Measurements from ENCODE around the gene GRID1. TPM values are rescaled to one million over a fixed set of nuclear protein-coding genes. Genes with fewer than 3 reads are reported as not detected.

GRID1 gene
- total RNA-seq, 1 experiment from 2014 or later, result not detected

DNA sequence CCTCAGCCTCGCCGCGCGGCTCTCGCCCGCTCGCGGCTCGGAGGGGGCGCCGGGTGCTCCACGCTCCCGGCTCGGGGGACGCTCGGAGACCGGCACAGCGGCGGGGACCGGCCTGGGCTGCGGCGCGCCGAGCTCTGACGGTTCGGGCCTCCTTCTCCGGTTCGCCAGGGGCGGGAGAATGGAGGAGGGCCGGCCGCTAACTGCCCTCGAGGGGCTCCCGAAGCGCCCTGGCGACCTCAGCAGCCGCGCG, 232 bp upstream of the GRID1 start:
- H4K20me1 ChIP-seq (ENCODE audit: low read length), result no peaks in the 10 kb centered on the region
- H3K27me3 ChIP-seq (ENCODE audit: low read length), result peaks cover 38% of the 10 kb centered on the region
- intact Hi-C loops (cut with micrococcal nuclease), result no loop called here
- DNase-seq, result no peak
- 0 out of 2 replicates have a peak overlapping the region, but pooled peaks have one; percentile 22 for H3K4me2 ChIP-seq (ENCODE audit: low read length)
- POLR2A ChIA-PET (ENCODE audit: unreplicated experiment), result no interaction called here
- no peaks in the 10 kb centered on the region for H3K4me1 ChIP-seq (ENCODE audit: insufficient read depth, low read length)
- H3K9me3 ChIP-seq (ENCODE audit: low read length), result no peaks in the 10 kb centered on the region
- H3F3A ChIP-seq (ENCODE audit: low read length, unreplicated experiment), result no peaks in the 10 kb centered on the region
- ATAC-seq, result no peak
- CTCF ChIA-PET, result no interaction called here
- no peak overlapping the region for H3K27ac ChIP-seq (ENCODE audit: low read length)
- H3K36me3 ChIP-seq (ENCODE audit: low read depth, low read length), result no peaks in the 10 kb centered on the region
- no peaks in the 10 kb centered on the region for H3K79me2 ChIP-seq (ENCODE audit: low read length)
- no peak overlapping the region for H3K9ac ChIP-seq (ENCODE audit: low read length)
- no TSS peak for BruUV-seq (replicated peaks)
- TF ChIP-seq CTCF (conservative IDR thresholded peaks at IDR 0.05; ENCODE audit: low read depth, low read length), result no peak
- no peak; the same call in 1 of the 2 replicates for TF ChIP-seq EZH2phosphoT487 (IDR thresholded peaks at IDR 0.05; ENCODE audit: borderline replicate concordance, low read length)
- TF ChIP-seq EZH2 (IDR thresholded peaks at IDR 0.05; ENCODE audit: low read length, unreplicated experiment), result no peak
- no peak overlapping the region for H2AFZ ChIP-seq (ENCODE audit: low read length)
- no peaks in the 10 kb centered on the region for H3K9me2 ChIP-seq (replicated peaks; ENCODE audit: low read length)
- no peak overlapping the region for H3K4me3 ChIP-seq (ENCODE audit: low read length)

GRCh38 chr10:86365346-86366032, 1.1 kb downstream of the GRID1 start:
- no peak overlapping the region; the same call in 1 of the 2 replicates for H3K4me2 ChIP-seq (ENCODE audit: low read length)
- TF ChIP-seq CTCF (conservative IDR thresholded peaks at IDR 0.05; ENCODE audit: low read depth, low read length) (no peak), EZH2 (IDR thresholded peaks at IDR 0.05; ENCODE audit: low read length, unreplicated experiment) (no peak), EZH2phosphoT487 (IDR thresholded peaks at IDR 0.05; ENCODE audit: borderline replicate concordance, low read length) (no peak)
- H3K79me2 ChIP-seq (ENCODE audit: low read length), result no peaks in the 10 kb centered on the region
- ChIA-PET POLR2A (ENCODE audit: unreplicated experiment) (no interaction called here), CTCF (no interaction called here)
- H2AFZ ChIP-seq (ENCODE audit: low read length), result no peak overlapping the region
- DNase-seq (no peak), ATAC-seq (no peak)
- H3K27me3 ChIP-seq (ENCODE audit: low read length), result peaks cover 38% of the 10 kb centered on the region
- no peaks in the 10 kb centered on the region for H3K36me3 ChIP-seq (ENCODE audit: low read depth, low read length)
- no peaks in the 10 kb centered on the region for H4K20me1 ChIP-seq (ENCODE audit: low read length)
- no peak overlapping the region for H3K9ac ChIP-seq (ENCODE audit: low read length)
- H3K4me1 ChIP-seq (ENCODE audit: insufficient read depth, low read length), result no peaks in the 10 kb centered on the region
- no peak overlapping the region for H3K4me3 ChIP-seq (ENCODE audit: low read length)
- BruUV-seq (replicated peaks), result no TSS peak
- H3K27ac ChIP-seq (ENCODE audit: low read length), result no peak overlapping the region
- intact Hi-C loops (cut with micrococcal nuclease), result no loop called here
- no peaks in the 10 kb centered on the region for H3K9me3 ChIP-seq (ENCODE audit: low read length)
- no peaks in the 10 kb centered on the region for H3K9me2 ChIP-seq (replicated peaks; ENCODE audit: low read length)
- no peaks in the 10 kb centered on the region for H3F3A ChIP-seq (ENCODE audit: low read length, unreplicated experiment)

DNA sequence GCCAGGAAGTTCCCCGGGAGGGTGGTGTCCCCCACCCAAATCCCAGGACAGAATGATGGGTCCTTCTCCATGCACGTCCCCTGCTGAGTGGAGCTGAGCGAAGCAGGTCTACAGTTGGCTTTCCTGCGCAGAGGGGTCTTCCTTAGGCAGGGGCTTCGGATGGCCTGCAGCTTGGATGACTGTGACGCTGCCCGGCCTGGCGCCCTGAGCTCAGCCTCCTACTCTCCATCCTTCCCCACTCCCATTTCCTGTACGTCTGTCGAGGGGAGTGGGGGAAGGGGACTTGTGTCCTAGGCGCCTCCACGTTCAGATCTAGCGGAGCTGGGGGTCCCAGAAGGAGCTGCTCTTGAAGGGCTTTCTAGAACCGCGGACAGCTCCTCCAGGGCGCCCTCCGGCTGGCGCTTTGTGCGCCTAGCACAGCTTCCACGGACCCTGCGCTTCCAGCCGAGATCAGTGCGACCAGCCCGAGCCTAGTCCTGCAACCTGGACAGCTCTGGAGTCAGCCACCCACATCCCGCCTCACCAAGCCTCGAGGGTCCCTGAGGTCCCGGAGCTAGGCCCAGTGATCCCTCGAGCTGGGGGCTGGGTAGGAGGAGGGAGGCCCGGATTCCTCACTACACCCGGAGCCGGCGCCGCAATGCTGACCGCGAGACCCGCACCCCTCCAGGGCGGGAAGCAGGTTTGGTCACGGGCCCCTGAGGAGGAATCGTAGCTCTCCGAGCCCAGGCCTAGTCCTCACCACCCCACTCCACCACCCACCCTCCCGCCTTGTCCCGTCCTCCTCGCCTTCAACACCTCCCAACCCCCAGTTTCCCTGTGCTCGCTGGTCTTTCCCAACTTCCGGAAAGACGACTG, 1.9 kb downstream of the GRID1 start:
- H2AFZ ChIP-seq (ENCODE audit: low read length), result no peak overlapping the region
- DNase-seq (no peak), ATAC-seq (no peak)
- TF ChIP-seq EZH2phosphoT487 (IDR thresholded peaks at IDR 0.05; ENCODE audit: borderline replicate concordance, low read length), result no peak
- no peak for TF ChIP-seq EZH2 (IDR thresholded peaks at IDR 0.05; ENCODE audit: low read length, unreplicated experiment)
- TF ChIP-seq CTCF (conservative IDR thresholded peaks at IDR 0.05; ENCODE audit: low read depth, low read length), result no peak
- intact Hi-C loops (cut with micrococcal nuclease), result no loop called here
- peaks cover 38% of the 10 kb centered on the region for H3K27me3 ChIP-seq (ENCODE audit: low read length)
- H4K20me1 ChIP-seq (ENCODE audit: low read length), result no peaks in the 10 kb centered on the region
- H3K4me2 ChIP-seq (ENCODE audit: low read length), result no peak overlapping the region
- H3K9ac ChIP-seq (ENCODE audit: low read length), result no peak overlapping the region
- H3K9me2 ChIP-seq (replicated peaks; ENCODE audit: low read length), result no peaks in the 10 kb centered on the region
- POLR2A ChIA-PET (ENCODE audit: unreplicated experiment), result no interaction called here
- H3K9me3 ChIP-seq (ENCODE audit: low read length), result no peaks in the 10 kb centered on the region
- no TSS peak for BruUV-seq (replicated peaks)
- H3K4me1 ChIP-seq (ENCODE audit: insufficient read depth, low read length), result no peaks in the 10 kb centered on the region
- CTCF ChIA-PET, result no interaction called here
- no peaks in the 10 kb centered on the region for H3K36me3 ChIP-seq (ENCODE audit: low read depth, low read length)
- H3F3A ChIP-seq (ENCODE audit: low read length, unreplicated experiment), result no peaks in the 10 kb centered on the region
- no peak overlapping the region for H3K27ac ChIP-seq (ENCODE audit: low read length)
- H3K79me2 ChIP-seq (ENCODE audit: low read length), result no peaks in the 10 kb centered on the region
- H3K4me3 ChIP-seq (ENCODE audit: low read length), result no peak overlapping the region

Measured in PC-3 (cell line).